SKM-1 treated with dmso at 0.1 percent for 144 hours (cell line): ENCODE results near the gene SYTL5.

Experiments used
- DNase-seq: peaks from one replicate; lab custom pipeline; 2025; ENCODE audit not compliant: unreplicated experiment; lab: John Stamatoyannopoulos, UW

SYTL5 gene

DNA sequence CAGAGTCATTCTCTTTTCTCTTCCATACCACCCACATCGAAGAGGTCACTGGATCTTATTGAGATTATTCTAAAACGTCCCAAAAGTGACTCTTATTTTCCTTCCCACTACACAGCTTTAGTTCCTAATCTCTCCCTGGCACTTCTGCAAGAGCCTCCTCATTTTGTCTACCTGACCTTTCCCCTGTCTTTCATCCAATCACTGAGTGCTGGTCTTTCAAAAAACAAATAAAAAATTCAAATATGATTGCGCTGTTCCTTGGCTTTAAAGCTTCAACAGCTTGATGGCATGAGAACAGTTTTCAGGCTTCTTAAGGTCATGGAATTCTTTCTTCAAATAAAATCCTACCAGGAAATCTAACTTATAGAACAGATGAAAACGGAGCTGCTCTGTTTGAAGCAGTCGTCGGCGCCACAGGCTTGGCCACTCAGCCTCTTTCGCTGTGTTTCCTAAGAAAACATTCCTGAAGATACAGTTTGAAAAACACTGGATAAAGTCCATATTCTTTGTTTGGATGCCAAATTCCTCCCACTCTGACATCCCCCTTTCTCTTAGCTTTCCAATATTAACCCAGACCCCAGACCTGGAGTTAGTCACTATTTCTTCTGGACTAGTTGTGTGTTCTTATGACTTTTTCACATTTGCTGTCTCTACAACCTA lies 12.5 kb downstream of the SYTL5 start:
- no peak for DNase-seq

DNA sequence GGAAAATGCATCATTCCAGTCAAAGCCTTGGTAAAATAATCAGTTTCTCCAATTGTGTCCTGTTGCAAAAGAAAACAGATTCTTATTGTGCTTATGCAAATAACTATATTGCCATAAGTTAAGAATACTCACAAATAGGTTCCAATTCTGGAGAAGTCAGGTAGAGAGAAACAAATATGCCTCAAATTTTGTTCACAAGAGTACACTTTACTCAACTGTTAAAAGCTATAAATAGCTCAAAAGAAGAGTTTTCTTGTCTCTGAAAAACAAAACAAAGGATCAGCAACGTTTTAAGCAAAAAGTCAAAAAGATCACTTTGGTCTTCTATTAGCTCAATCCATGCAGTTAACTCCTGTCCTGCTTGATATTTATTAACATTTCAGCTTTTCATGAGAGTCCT lies 21.9 kb downstream of the SYTL5 start:
- DNase-seq, result no peak

DNA sequence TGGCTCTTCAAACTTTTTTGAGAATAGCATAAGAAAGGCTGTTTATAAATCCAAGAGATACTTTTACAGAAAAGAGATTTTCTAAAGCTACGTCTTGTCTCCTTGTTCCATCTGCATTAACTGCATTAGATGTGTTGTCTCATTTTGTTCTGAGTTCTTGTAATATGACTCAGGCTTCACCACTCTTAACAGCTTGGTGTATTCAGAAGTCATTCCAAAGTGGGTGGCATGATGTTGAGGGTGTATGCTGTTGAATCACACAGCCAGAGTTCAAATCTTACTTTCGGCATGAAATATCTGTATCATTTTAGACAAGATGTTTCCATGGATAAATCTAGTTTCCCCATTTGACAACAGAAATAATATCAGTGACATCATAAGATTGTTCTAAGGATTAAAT lies 30.1 kb downstream of the SYTL5 start:
- DNase-seq, result no peak

DNA sequence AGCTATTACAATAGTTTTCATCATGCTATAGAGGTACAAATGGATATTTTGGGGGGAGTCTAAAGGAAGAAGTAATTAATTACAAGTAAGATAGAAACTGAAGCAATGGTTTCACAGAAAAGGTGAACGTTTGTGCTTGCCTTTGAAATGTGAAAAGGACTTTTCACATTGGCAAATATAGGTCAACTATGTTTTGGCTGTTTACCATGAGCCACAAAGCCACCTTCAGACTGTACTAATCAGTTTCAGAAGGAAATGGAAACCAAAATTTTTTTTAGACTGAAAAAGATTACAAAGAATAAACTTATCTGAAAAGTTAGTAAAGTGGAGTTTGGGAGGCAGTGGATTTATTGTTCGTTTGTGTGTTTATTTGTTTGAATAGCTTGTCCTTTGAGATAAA lies 32.1 kb downstream of the SYTL5 start:
- no peak for DNase-seq

DNA sequence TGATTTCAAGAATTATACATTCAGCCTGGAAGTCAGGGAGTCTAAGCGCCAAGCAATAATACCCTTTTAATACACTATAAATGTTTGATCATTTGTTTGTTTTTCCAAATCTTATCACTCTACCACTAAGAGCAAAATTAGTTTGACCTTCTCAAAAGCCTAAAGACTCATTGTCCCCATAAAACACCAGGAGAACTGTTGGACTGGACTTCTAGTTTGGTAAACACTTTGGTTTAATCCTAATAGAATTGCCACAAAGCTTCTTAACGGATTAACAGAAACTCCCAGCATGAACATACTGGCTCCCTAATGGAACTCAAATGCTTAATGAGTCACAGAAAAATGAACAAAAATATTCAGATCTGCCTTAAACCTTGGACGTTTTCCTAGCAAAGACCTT lies 34.9 kb downstream of the SYTL5 start:
- DNase-seq, result no peak

DNA sequence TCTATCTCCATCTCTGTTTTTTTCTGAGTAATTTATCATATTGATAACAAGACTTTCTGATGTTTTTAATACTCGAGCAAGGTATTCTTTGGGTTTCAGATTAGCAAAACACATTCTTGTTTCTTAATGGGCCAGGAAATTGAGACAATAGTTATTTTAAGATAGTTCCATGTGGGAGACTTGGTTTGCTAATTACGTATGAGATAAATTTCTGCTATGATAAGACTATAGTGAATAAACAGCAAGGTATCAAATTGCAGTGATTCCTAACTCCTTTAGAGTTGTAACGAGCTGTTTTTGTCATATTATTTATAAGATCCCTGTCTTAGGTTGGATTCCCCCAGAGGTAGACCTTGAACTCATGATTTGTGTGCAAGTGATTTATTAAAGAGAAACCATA lies 38.3 kb downstream of the SYTL5 start:
- DNase-seq, result no peak

DNA sequence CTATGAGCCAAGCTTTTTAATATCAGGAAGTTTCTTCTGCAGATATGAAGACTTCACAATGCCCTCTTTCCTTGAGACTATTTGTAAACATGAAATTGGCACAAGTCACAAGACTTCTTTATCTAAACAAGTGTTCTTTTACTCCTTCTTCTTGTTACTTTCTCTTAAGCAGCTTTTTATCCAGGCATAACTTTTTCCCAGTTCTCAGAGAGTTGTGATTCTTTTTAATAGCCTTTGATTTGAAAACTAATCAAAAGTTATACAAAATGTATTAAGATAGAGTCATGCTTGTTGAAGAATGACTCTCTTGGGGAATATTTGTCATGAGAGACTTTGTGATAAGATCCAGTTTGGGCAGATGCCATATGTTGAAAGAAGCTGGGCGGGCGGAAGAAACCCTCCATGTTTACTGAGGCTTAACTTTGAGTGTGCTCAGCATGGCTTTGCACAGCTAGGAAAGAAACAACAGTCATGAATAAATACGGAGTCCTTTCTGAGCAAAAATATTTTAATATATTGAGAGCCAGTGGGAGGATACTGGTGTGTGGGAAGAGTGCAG lies 39.3 kb downstream of the SYTL5 start:
- DNase-seq, result no peak

DNA sequence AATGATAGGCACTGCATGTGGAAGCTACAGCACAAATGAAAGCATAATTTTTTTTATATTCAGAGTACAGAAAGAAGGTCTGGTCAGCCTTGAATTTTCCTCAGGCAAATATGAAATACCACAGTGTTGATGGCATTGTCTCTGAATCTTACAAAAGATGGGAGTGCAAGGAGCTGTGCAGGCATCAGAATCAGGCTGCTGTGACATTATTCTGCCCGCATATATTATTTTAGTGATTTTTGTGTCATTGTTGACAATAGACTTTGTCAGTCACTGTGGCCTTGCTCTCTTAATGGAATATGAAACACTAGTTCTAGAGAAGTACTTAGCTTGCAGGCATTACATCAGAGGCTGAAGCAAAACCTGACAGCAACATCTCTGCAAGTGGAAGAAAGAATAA lies 42.5 kb downstream of the SYTL5 start:
- DNase-seq, result no peak

DNA sequence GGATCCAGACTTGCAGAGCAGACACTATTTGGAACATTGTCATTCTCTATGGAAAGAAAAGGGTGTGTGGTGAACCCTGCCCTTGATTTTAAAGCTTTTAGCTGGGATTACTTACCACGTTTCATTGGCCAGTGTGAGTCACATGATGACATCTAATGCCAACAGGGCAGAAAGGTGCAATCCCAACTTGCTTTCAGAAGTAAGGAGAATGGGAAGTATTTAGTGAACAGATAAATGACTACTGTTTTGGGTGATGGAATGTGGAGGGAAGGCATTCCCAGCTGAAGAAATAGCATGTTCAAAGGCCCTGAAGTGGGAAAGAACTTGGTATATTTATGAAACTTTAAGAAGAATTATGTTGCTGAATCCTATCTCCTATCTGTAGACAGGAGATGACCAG lies 44.5 kb downstream of the SYTL5 start:
- no peak for DNase-seq

DNA sequence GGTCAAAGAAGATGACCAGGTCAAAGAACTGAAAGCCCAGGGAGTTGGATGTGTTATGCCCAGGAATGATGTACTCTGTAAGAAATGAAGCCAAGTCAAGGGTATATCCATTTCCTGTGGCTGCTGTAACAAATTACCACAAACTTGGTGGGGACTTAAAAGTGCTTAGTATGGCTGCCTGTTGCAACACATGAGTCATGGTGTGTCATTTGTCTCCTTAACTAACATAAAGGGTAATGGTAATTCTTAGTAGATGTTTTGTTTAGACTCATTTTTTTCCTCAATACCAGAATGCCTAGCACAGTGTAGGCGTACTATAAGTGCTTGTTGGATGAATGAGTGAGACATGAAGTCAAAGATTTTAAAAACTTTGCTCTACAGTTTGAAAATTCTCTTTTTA lies 45.7 kb downstream of the SYTL5 start:
- peak; percentile 29 for DNase-seq

DNA sequence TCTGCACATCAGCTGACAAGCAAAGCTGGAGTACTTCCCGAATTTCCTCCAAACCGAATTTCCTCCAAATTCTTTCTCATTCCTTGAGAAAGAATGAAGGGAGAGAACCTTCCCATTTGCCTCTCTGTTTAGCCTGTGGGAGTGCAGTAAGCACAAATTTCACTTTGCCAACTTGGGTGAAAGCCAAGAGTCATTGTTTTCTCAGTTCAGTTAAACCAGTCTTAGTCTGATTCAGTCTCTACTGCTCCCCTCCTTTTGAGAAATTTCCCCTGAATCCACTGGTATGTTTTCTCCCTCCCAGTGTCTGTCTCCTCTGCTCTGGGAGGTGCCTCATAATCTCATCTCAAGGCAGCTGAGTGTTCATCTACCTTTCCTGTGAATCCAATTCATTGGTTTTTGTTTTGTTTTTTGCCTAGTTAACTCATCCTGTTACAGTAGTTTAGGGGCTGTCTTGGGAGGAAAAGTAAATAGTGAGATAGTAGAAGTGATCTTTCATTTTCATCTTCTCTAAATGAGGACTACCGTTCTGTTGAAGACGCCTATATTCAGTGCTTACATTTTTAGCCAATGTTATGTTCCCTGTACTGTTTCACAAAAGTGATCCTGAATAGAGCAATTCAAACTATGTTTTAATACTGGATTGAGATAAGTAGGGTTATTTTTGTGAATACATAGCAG lies 49.0 kb downstream of the SYTL5 start:
- no peak for DNase-seq

DNA sequence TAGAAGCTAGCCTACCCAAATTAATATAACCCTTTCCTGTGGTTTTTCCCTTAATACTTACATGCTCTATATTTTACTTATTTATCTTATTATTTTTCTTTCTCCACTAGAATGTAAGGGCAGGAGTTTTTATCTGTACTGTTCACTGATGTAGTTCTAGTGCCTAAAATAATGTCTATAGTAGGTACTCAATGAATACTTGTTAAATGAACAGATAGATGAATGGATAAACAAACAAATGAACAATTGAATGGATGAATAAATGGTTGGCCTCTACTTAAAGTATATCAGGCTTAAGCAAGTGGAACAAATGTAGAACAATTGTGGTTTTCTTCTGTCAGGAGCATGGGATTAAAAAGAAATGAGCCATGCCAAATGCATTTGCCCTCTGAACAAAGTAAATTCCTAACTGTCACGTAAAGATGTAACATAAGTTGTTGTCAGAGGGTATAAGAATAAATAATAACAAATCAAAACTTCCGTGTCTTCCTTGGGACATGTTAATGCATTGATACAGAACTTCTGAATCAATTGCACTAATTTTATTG lies 54.1 kb downstream of the SYTL5 start:
- no peak for DNase-seq

DNA sequence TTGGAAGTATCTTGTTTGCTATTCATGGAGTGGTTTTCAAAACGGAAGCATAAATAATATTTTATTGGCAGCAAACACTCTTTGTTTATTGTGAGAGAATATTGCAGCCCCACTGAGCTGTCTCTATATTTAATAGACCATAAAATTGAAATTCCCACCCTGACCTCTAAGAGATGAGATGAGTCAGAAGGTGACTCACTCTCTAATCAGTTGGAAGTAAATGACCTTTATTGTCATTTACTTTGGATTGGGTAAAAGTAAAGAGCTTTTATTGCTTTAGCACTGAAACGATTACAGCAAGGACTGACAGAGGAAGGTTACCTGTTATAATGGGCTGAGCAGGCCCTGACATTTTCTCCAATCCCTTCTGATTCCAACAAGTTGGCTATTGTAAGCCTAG lies 55.0 kb downstream of the SYTL5 start:
- no peak for DNase-seq

DNA sequence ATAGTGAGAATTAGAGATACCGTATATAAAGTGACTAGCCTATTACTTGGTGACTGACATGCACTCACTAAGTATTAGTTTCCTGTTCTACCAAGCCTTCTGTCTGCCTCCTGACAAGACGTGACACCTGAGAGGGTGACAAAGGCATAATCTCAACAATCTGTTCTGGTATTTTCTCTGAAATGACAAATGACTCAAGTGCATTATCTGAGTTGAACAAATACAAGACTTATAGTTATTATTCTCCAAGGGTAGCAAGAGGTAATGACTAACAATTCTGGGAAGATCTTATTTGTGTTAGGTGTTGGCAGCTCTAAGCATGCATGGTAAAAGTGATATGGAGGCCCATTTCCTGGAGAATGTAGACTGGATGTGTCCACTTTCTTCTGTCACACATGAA lies 60.6 kb downstream of the SYTL5 start:
- DNase-seq, result no peak

DNA sequence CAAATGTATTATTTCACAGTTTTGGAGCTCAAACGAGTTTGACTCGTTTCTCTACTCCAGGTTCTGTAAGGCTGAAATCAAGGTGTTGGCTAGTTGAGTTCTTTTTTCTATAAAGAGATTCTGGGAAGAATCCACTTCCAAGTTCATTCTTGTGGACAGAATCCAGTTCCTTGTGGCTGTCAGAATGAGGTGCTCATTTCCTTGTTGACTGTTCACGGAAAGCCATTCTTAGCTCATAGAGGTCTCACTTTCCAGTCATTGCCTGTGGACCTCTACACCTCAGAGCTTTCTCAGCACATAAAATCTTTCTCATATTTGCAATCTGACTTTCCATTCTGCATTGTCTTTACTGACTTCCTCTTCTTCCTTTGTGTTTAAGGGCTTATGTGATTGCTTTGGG lies 62.9 kb downstream of the SYTL5 start:
- no peak for DNase-seq

DNA sequence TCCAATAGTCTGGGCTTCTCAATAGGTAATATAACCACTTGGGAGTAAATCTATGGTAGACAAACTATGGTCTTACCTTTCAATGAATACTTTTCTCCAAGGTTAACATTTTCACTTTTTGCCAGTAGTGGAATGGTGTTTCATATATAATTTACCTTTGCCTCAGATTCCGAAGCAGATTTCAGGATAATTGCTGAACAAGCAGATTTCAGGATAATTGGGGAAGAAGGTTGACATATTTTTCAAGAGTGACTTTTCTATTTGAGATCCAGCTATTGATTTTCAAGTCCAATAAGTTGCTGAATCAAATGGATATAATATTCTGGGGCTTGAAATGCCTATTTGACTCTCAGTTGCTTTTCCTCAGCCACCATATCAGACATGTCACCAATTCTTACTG lies 63.6 kb downstream of the SYTL5 start:
- DNase-seq, result no peak

DNA sequence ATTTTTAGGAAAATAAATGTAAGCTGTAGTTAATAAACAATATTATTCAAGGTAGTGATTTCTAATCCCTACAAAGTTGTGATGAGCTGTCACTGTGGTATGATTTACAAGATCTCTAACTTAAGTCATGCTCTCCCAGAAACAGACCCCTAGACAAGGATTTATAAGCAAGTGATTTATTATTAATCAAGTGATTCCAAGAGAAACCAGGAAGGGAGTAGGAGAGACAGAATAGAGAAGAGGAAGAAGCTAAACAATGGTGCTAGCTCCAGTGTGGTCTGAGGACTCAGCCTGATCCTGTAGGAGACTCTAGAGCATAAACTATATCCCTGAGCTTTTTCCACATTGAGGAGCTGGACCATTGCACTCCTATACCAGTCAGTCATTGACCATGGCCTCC lies 73.1 kb downstream of the SYTL5 start:
- no peak for DNase-seq

DNA sequence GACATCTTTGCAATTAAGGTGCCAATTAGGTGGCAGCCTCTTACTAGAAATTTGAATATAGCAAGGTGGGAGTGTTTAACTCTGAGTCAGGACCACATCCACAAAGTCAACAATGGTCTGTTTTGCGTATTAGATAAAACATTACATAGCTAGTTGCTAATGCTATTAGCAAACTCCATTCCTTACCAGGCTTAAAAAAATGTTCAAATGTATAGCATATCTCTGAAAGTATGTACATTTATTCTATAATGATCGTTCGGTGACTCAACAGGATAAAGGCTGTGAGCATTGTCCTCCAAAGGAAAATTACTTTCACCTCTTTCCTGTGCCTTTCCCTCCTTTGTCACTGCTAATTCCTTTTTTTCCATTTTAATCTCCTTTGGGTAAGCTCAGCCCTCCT lies 74.5 kb downstream of the SYTL5 start:
- DNase-seq, result no peak

DNA sequence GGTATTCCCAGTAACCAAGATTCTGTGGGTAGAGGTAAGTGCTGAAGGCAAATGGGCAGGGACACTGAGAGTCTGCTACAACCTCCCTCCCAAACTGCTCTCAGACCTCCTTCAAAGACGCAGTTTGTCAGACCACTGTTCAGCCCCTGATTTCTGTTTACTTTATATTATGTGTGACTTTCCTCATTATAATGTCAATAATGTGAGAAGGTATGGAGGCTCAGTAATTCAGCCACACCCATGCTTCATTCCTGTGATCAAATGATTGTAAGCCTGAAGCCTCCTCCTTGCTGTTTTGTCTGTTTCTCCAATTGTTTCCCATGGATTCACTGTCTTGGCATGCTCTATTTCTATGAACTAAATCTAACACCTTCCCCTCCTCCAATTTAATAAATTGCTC lies 75.6 kb downstream of the SYTL5 start:
- no peak for DNase-seq

DNA sequence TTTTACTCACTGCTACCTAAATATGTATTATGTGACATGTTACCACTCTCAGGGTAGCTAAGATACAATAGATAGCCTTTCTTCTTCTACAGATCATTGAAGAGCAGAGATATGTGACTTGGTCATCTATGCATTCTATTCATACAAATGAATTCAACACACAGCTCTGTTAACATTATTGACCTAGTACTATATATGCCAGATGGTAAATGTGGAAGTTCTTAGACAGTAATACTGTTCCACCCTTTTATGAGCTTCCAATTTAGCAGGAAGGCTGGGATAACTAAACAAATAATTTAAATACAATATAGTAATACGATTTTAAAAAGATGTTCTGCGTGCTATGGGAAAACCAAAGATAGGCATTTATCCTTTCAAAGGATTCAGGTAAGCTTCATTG lies 76.0 kb downstream of the SYTL5 start:
- DNase-seq, result no peak

DNA sequence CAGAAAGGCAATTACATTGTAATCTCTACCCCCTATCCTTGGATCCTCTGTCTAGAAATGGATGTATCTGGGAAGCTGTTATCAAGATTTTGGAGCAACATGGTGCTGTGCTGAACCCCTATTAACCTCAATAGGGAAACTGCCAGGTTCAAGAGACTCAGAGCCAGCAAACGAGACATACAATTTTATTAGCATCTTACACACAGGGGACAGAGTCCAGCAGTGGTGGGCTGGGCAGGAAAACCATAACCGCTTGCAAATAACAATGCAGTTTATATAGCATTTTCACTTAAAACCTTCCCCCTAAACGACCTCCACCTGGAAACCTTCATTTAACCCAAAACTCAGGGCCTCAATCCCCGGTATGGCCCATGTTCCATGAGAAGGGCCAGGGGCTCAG lies 79.5 kb downstream of the SYTL5 start:
- no peak for DNase-seq

DNA sequence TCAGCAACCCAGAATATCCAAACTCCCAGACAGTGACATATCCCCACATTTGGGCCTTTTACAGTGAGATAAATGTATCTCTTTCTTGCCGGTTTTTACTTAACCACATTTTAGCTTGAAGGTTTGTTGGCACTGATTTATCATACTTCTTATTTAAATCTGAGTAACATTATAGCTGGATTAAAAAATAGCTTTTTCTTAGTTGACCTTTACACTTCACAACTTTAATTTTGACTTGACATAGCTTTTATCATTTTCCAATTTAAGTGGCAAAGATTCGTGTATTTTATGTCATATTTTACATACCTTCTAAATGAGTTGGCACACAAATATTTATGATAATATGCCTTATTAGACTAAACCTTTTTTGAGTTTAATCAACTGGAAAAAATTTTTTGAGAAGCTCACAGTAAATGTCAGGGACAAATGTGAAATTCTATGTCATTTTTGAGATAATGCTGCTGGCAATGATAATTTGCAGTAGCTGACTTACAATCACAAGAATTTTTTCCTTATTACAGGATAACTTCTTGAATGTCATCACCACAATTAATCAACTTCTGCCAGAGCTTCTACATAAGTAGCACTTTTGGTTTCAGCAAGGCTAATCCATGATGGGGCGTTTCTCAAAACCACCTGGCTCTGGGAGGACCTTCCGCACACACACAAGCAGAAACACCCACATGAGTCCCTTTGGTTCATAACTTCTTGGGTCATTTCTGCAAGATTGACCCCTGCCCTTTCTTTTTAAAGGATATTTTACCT lies 80.3 kb downstream of the SYTL5 start:
- no peak for DNase-seq
